Dendritic cell treated with granulocyte-macrophage colony-stimulating factor and Interleukin-4, amounts not matched to agents 40 ng/mL and 50 ng/mL, for 4 days (primary cell): ENCODE measurements around the gene ZNF688.
"Not testable (repeated sequence)": the region's sequence is repeated elsewhere in the genome, so short reads cannot be mapped to it uniquely, and the experiment has no call there.

Source experiments
- H3K27ac Mint-ChIP-seq: one replicate; pipeline ENCODE4 v1.8.0; 2022; ENCODE audit warnings: mild to moderate bottlenecking, mixed read lengths
- H3K27me3 Mint-ChIP-seq: one replicate; pipeline ENCODE4 v1.8.0; 2022; ENCODE audit warnings: mild to moderate bottlenecking, mixed read lengths
- H3K36me3 Mint-ChIP-seq: one replicate; pipeline ENCODE4 v1.8.0; 2022; ENCODE audit warnings: low read depth, mixed read lengths
- H3K4me1 Mint-ChIP-seq: one replicate; pipeline ENCODE4 v1.8.0; 2022; ENCODE audit warnings: low read depth, mixed read lengths
- H3K4me3 Mint-ChIP-seq: one replicate; pipeline ENCODE4 v1.8.0; 2022; ENCODE audit warnings: mild to moderate bottlenecking, moderate library complexity, mixed read lengths
- H3K9me3 Mint-ChIP-seq: one replicate; pipeline ENCODE4 v1.8.0; 2022; ENCODE audit warnings: mixed read lengths
- intact Hi-C: fragments of 100-400 bp; cut with micrococcal nuclease; formaldehyde crosslinking; loops from one replicate; pipeline ENCODE4 v1.15.0; 2022

The ZNF688 gene

DNA sequence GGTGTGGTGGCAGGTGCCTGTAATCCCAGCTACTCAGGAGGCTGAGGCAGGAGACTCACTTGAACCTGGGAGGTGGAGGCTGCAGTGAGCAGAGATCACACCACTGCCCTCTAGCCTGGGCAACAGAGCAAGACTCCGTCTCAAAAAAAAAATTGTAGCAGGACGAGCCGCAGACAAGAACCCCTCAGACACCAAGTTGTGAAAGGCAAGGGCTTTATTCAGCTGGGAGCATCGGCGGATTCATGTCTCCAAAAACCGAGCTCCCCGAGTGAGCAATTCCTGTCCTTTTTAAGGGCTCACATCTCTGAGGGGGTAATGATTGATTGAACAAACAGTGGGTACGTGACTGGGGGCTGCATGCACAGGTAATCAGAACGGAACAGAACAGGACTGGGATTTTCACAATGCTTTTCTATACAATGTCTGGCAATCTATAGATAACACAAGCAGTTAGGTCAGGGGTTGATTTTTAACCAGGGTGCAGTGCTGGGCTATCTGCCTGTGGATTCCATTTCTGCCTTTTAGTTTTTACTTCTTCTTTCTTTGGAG, 30.5 kb downstream of the ZNF688 start:
- H3K4me3 Mint-ChIP-seq, H3K27ac Mint-ChIP-seq, H3K9me3 Mint-ChIP-seq, intact Hi-C loops, H3K27me3 Mint-ChIP-seq: not testable (repeated sequence)
- Mint-ChIP-seq H3K36me3 (peaks cover 19% of the 10 kb centered on the region), H3K4me1 (peaks cover 36% of the 10 kb centered on the region)

GRCh38 chr16:30539986-30540526, 31.5 kb downstream of the ZNF688 start:
- H3K27ac Mint-ChIP-seq, intact Hi-C loops, H3K4me3 Mint-ChIP-seq, H3K9me3 Mint-ChIP-seq, H3K27me3 Mint-ChIP-seq: not testable (repeated sequence)
- Mint-ChIP-seq H3K4me1 (peaks cover 37% of the 10 kb centered on the region), H3K36me3 (peaks cover 23% of the 10 kb centered on the region)

DNA sequence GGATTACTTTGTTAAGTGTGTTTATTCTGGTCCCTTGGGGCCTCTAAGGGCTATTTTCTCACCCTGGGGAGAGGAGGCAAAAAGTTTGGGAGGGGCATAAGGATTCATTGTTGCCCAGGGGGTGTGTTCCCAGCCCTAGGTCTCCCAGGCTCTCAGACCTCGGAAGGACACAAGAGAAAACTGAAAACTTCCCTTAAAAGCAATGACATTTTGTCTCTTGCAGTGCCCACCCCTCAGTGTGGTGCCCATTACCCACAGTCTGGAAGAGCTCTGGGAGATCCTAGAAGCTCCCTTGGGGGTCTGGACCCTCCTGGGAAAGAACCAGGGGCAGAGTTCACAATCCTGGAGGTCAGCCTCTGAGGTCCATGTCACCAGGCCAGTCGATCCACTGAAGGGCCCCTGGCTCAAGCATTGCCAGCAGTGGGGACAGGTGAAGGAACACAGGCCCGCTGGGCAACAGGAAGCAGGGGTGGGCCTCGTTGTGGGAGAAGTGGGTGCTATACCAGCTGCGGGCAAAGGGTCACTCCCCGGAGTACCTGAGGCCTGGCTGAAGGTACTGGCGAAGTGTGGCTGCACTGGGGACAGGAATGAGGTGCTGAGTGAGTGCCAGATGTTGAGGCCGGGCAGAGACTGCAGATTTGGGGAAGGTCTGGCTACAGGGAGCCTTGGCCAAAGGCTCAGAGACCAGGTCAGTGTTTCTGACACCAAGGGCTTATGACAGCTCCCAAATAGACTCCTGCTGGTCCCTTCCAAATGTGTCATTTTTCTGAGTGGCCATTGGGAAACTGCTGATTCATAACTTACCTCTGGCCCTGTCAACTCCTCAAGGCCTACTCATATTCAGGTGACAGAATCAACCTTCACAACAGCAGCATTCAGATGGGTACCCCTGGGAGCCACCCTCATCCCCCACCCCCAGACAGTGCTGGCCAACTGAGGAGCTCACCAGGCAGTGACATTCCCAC, 32.2 kb downstream of the ZNF688 start:
- intact Hi-C loops: no loop called here
- Mint-ChIP-seq H3K27ac (peak overlapping the region; percentile 12), H3K9me3 (no peaks in the 10 kb centered on the region), H3K27me3 (no peaks in the 10 kb centered on the region), H3K4me1 (peaks cover 39% of the 10 kb centered on the region), H3K36me3 (peaks cover 31% of the 10 kb centered on the region), H3K4me3 (no peak overlapping the region)

DNA sequence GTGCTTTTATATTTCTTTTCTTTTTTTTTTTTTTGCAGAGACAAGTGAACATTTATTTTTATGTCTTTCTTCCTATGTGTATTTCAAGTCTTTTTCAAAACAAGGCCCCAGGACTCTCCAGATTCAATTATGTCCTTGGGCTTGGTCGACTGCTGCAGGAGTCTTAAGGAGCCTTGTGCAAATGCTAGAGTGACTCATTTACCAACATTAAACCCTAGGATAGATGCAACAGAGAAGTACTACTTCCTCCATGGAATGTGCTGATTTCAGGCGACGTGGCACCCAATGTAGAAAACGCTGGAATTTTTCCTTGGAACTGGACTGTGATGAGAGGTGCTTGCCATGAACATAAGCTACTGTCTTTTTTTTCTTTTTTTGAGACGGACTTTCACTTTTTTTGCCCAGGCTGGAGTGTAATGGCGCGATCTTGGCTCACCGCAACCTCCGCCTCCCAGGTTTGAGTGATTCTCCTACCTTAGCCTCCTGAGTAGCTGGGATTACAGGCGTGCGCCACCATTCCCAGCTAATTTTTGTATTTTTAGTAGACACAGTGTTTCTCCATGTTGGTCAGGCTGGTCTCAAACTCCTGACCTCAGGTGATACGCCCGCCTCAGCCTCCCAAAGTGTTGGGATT, 35.0 kb downstream of the ZNF688 start:
- H3K9me3 Mint-ChIP-seq, H3K27me3 Mint-ChIP-seq, intact Hi-C loops: not testable (repeated sequence)
- peaks cover 51% of the 10 kb centered on the region for H3K36me3 Mint-ChIP-seq
- peaks cover 46% of the 10 kb centered on the region for H3K4me1 Mint-ChIP-seq
- H3K27ac Mint-ChIP-seq: peak overlapping the region; percentile 90
- H3K4me3 Mint-ChIP-seq: peak overlapping the region; percentile 87

DNA sequence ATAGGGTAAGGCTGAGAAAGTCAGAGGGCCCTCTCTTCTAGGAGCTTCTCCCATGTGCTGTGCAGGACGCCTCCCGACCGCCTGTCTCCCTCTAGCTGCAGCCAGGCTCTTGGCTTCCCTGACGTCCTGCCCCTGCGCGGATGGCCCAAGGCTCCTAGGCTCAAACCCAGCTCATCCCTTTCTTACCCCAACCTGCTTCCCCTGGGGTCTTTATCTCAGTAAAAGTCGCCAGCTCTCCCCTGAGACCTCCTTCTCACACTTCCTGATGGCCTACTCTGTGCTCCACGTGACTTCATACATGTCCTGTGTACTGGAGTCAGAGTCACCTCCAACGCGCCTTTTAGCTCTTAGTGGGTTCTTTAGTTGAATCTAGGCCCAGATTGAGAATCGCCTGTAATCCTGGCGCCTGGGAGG, 35.7 kb downstream of the ZNF688 start:
- peaks cover 58% of the 10 kb centered on the region for H3K36me3 Mint-ChIP-seq
- peak overlapping the region; percentile 90 for H3K27ac Mint-ChIP-seq
- intact Hi-C loops: no loop called here
- no peaks in the 10 kb centered on the region for H3K27me3 Mint-ChIP-seq
- H3K9me3 Mint-ChIP-seq: no peaks in the 10 kb centered on the region
- peak overlapping the region; percentile 87 for H3K4me3 Mint-ChIP-seq
- H3K4me1 Mint-ChIP-seq: peaks cover 53% of the 10 kb centered on the region

GRCh38 chr16:30535106-30535776, 36.3 kb downstream of the ZNF688 start:
- intact Hi-C loops: no loop called here
- Mint-ChIP-seq H3K27me3 (no peaks in the 10 kb centered on the region), H3K27ac (peak overlapping the region; percentile 90), H3K9me3 (no peaks in the 10 kb centered on the region), H3K36me3 (peaks cover 64% of the 10 kb centered on the region), H3K4me1 (peaks cover 59% of the 10 kb centered on the region), H3K4me3 (peak overlapping the region; percentile 87)

DNA sequence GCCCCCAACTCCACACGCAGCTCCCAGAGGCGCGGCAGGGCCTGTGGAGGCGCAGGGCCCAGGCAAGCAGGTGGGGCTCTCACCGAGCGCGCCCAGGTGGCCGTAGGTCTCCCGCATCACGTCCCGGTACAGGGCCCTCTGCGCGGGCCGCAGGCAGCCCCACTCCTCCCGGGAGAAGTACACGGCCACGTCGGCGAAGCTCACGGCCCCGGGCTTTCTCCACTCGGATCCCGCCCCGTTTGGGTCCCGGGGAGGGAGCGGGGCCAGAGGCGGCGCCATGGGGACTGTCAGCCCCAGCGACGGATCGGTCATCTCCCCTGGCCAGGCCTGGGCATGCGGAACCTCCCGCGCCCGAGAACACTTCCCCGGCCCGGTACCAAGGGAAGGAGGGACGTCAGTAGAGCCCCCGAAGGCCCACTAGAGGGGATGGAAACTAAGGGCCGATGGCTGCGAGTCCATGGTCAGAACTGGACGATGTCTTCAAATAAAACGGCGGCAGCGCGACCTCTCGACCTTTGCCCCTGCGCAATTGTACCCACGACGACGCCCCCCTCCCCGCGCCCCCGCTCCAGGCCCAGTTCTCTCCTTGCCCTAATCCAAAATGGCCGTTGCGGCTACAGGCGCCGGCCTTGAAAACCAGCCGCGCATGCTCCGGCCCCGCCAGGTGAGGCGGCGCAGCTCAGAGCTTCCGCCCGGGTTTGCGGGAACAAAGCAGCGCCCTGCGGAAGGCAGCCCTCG, 37.0 kb downstream of the ZNF688 start, which contains the start of gene ZNF747:
Gene ZNF747 (minus strand): TSS at position 491 of the 738 bp plus-strand sequence. CDS start 179 bp downstream, at position 312.
- Mint-ChIP-seq H3K4me1 (peaks cover 66% of the 10 kb centered on the region), H3K36me3 (peaks cover 59% of the 10 kb centered on the region), H3K27me3 (no peaks in the 10 kb centered on the region), H3K4me3 (peak within 1 kb of the TSS; percentile 87), H3K27ac (peak within 1 kb of the TSS; percentile 90), H3K9me3 (no peaks in the 10 kb centered on the region)
- intact Hi-C loops: no loop called here

DNA sequence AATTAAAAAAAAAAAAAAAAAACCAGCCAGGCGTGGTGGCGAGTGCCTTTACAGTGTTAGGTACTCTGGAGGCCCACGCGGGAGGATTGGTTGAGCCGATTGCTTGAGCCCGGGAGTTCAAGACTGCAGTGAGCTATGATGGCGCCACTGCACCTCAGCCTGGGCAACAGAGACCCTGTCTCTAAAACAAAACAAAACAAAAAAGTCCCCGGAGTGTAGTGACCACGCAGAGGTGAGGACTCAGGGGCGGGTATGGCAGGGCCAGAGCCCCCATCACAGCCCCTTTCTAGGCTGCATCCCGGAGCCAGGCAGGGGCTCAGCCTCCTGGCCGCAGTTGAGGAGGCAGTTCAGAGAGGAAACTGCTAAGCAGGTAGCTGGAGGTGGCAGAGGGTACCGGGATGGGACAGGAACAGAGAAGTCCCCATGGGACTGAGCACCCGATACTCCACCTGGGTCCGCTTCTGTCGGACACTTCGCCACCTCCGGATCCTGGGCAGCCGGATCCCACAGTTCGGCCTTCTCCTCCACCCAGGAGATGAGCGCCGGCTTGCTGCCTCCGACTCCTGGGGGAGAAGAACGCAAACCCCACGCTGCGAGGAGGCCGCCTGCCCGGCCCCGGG, 37.7 kb downstream of the ZNF688 start:
- Mint-ChIP-seq H3K4me3 (peak overlapping the region; percentile 87), H3K9me3 (no peaks in the 10 kb centered on the region), H3K27ac (peak overlapping the region; percentile 90), H3K36me3 (peaks cover 58% of the 10 kb centered on the region), H3K27me3 (no peaks in the 10 kb centered on the region), H3K4me1 (peaks cover 69% of the 10 kb centered on the region)
- intact Hi-C loops: no loop called here

DNA sequence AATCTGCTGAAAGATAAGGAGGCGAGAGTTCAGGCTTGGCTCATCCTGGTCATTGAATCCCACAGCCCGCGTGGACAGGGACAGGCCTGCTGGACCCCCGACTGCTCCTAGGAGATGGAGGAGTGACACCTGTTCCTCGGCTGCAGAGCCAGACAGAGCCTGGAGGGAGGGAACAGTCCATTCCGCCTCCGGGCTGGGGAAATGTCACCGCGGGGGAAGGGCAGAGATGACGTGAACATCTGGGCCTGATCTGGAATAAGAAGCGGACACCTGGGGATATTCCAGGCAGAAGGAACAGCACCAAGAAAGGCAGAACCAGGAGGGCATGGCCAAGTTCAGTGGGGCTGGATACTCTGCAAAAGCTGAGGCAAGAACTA, 38.4 kb downstream of the ZNF688 start:
- H3K4me1 Mint-ChIP-seq: peaks cover 69% of the 10 kb centered on the region
- H3K36me3 Mint-ChIP-seq: peaks cover 58% of the 10 kb centered on the region
- H3K9me3 Mint-ChIP-seq: no peaks in the 10 kb centered on the region
- peak overlapping the region; percentile 90 for H3K27ac Mint-ChIP-seq
- intact Hi-C loops: no loop called here
- H3K4me3 Mint-ChIP-seq: peak overlapping the region; percentile 67
- H3K27me3 Mint-ChIP-seq: no peaks in the 10 kb centered on the region

- H3K27ac Mint-ChIP-seq: peak overlapping the region; percentile 90
- peak overlapping the region; percentile 9 for H3K4me3 Mint-ChIP-seq
- H3K36me3 Mint-ChIP-seq: peaks cover 52% of the 10 kb centered on the region
- H3K9me3 Mint-ChIP-seq: no peaks in the 10 kb centered on the region
- peaks cover 71% of the 10 kb centered on the region for H3K4me1 Mint-ChIP-seq
- intact Hi-C loops: no loop called here
- H3K27me3 Mint-ChIP-seq: no peaks in the 10 kb centered on the region
These were observed 39.0 kb downstream of the ZNF688 start for GRCh38 chr16:30532285-30533145.

DNA sequence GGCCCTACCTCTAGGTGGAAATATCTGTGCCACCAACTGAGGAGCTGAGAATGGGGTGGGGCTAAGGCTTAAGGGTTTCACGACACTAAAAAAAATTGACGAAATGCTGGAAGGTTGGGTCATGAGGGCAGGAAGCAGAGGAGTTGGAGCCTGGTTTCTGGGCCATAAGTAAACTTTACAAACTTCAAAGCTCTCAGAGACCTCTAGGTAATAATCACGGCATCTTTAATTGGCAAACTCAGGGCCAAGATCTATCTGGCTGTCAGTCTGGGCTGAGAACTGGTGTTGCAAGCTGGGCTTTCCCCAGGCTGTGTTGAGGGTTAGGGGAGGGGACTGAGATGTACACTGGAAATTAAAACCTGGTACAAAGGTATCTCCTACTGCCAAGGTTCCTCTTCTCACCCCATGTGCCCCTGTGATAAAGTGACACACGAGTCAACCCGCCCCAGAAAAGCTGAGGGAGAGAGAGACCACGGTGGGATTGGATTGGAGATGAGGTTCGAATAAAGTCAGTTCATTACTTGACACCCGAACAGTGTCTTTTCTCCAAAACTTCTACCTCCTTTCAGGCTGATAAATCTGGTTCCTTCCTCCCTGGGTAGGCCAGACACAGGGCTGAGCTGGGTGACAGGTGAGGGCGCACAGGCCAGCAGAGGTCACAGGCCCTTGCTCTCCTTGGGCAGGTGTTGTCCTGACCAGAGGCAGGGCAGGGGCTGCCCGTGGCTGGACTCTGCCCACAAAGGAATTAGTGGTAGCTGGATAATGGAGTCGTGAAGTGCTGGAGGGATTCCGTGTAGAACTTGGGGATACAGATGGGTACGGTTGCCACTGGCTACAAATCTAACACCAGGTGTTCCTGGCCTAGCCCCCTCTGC, 41.1 kb downstream of the ZNF688 start:
- H3K9me3 Mint-ChIP-seq: no peaks in the 10 kb centered on the region
- H3K4me3 Mint-ChIP-seq: no peak overlapping the region
- intact Hi-C loops: no loop called here
- peaks cover 61% of the 10 kb centered on the region for H3K4me1 Mint-ChIP-seq
- no peaks in the 10 kb centered on the region for H3K27me3 Mint-ChIP-seq
- peaks cover 51% of the 10 kb centered on the region for H3K36me3 Mint-ChIP-seq
- H3K27ac Mint-ChIP-seq: peak overlapping the region; percentile 99
